ENCODE data around the gene RGL2. TPM values are rescaled to one million over a fixed set of nuclear protein-coding genes. Genes with fewer than 3 reads are reported as not detected.
A peak's percentile ranks its signal among the peaks of the same experiment; 100 is the strongest.

RGL2 gene
- total and polyA plus RNA-seq, 2 of the 13 experiments (the other 11 are each of a cell fraction or from before 2014, with no cell fraction given): 22.9 to 47.4 TPM

DNA sequence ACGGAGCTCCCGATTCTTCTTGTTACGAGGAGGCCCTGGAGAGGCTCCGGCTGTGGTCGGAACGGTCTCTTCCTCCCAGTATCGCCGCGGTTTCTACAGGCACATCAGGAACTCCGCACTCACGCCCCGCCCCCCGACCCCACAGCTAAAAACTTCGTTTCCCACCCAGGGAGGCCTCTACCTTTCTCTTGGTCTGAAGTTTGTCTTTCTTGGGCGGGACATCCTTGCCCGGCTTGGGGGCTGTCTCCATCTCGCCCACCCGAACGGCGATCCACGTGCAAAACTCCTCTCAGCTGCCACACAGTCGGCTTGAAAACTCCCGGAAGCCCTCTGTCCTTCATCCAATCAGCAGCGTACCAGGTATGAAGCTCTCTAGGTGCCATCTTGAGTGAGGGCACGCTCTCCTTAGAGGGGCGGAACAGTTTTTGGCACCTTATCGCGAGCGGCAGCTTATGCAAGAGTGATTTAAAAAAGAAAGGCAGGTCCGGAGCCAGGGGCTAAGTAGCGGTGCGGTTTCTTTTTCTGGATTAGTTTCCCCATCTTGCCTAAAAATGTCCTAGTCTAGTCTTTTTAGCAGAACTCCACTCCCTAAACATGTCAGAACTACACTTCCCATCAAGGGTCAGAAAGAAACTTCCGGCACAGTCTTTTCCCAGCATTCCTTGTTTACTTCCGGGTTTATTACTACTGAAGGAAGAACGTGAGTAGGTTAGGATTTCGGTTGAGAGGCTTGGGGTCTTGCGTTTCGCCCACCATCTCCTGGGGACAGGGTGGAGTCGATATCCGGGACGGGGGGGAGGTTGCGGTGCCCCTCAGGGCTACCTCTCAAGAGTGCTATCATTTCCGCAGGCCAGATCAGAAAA is 9.6 kb downstream of the RGL2 start, which contains the start of the genes PFDN6 and WDR46:
Gene PFDN6, plus strand, starts transcription at position 681 of the 863 bp plus-strand sequence. CDS start 256 bp downstream, outside the sequence.
Gene WDR46, minus strand, starts transcription at position 319 of the 863 bp plus-strand sequence. Its CDS starts 69 bp downstream, at position 250.
- peak within 1 kb of the TSS; percentile 56 for H3K27ac ChIP-seq (ENCODE audit: extremely low read length, insufficient read depth, low read length)
- intact Hi-C loops (cut with micrococcal nuclease; ENCODE audit: unreplicated experiment): loop anchor here (1.0 kb wide), 1 partner anchor 9 kb away; the partner anchor contains the start of gene RGL2
- H4K20me1 ChIP-seq (ENCODE audit: insufficient read depth, low read length): no peaks in the 10 kb centered on the region
- H3K4me2 ChIP-seq (ENCODE audit: low read depth, low read length): peak within 1 kb of the TSS; percentile 99
- FAIRE-seq (peak; percentile 88), ATAC-seq (peak; percentile 97), DNase-seq (ENCODE audit: low spot score) (peak; percentile 95)
- H3K4me1 ChIP-seq (ENCODE audit: insufficient read depth, low read length): peaks cover 22% of the 10 kb centered on the region
- no peaks in the 10 kb centered on the region; a peak in 1 of 5 replicates for H3K27me3 ChIP-seq (ENCODE audit: control insufficient read depth in 1 of 2, insufficient read depth in 2 of 2, low read length in 2 of 2)
- peaks cover 27% of the 10 kb centered on the region for H3K79me2 ChIP-seq (ENCODE audit: insufficient read depth, low read length)
- peaks cover 16 to 49% of the 10 kb centered on the region in 2 experiments for H3K36me3 ChIP-seq (replicated peaks in 1 of 2; ENCODE audit: control insufficient read depth in 1 of 2, insufficient read depth in 2 of 2, low read length in 2 of 2)
- POLR2A ChIA-PET: interaction anchor here (0.7 to 3.4 kb wide), 16 partner anchors 8 to 318 kb away, joined by 3 to 41 read pairs (median 8); partner anchors contain the start of genes B3GALT4, CUTA, HSD17B8 and PHF1
- in situ Hi-C loops (cut with HindIII; ENCODE audit: extremely low pct_ligation_motif_present, low pct_unique_long_range_greater_than_20kb): loop anchor here (25.0 kb wide), 1 partner anchor 123 kb away; the partner anchor contains the start of genes CUTA, PHF1 and SYNGAP1
- peak within 1 kb of the TSS; percentile 97 for H2AFZ ChIP-seq (ENCODE audit: low read length)
- H3K9ac ChIP-seq (ENCODE audit: insufficient read depth, low read depth, low read length): peak within 1 kb of the TSS; percentile 92
- peak within 1 kb of the TSS; percentile 73 to 96 (median 94) for H3K4me3 ChIP-seq (replicated peaks in 1 of 3; ENCODE audit: insufficient read depth in 1 of 3, low read depth in 2 of 3, low read length in 3 of 3)
- 2% methylated on average over 32 of the region's 43 CpGs for WGBS (ENCODE audit: low lambda C conversion rate)
- no peaks in the 10 kb centered on the region for H3K9me3 ChIP-seq (ENCODE audit: low read length)
- CTCF ChIA-PET (ENCODE audit: low intra/inter-chr PET ratio, low total read pairs): interaction anchor here (1.2 kb wide), 1 partner anchor 9 kb away, joined by 3 read pairs; no protein-coding TSS in a partner anchor
- no TSS peak for BruUV-seq (replicated peaks)
- TF ChIP-seq ZNF709 (CRISPR knock-in tag; IDR thresholded peaks at IDR 0.05) (no peak), FOXK2 (IDR thresholded peaks at IDR 0.05) (peak; percentile 97), CHCHD3 (CRISPR knock-in tag; IDR thresholded peaks at IDR 0.05) (no peak), TSC22D2 (CRISPR knock-in tag; IDR thresholded peaks at IDR 0.05; ENCODE audit: borderline replicate concordance) (peak; percentile 40; the same call in 1 of the 2 replicates), KDM5A (IDR thresholded peaks at IDR 0.05; ENCODE audit: borderline replicate concordance, low read length) (peak; percentile 98), FOXC1 (CRISPR knock-in tag; IDR thresholded peaks at IDR 0.05; ENCODE audit: borderline replicate concordance) (peak; percentile 21; the same call in 1 of the 2 replicates), ZNF33B (CRISPR knock-in tag; IDR thresholded peaks at IDR 0.05) (no peak), ZNF17 (CRISPR knock-in tag; IDR thresholded peaks at IDR 0.05) (no peak)
- TF ChIP-seq, protein P1, sequence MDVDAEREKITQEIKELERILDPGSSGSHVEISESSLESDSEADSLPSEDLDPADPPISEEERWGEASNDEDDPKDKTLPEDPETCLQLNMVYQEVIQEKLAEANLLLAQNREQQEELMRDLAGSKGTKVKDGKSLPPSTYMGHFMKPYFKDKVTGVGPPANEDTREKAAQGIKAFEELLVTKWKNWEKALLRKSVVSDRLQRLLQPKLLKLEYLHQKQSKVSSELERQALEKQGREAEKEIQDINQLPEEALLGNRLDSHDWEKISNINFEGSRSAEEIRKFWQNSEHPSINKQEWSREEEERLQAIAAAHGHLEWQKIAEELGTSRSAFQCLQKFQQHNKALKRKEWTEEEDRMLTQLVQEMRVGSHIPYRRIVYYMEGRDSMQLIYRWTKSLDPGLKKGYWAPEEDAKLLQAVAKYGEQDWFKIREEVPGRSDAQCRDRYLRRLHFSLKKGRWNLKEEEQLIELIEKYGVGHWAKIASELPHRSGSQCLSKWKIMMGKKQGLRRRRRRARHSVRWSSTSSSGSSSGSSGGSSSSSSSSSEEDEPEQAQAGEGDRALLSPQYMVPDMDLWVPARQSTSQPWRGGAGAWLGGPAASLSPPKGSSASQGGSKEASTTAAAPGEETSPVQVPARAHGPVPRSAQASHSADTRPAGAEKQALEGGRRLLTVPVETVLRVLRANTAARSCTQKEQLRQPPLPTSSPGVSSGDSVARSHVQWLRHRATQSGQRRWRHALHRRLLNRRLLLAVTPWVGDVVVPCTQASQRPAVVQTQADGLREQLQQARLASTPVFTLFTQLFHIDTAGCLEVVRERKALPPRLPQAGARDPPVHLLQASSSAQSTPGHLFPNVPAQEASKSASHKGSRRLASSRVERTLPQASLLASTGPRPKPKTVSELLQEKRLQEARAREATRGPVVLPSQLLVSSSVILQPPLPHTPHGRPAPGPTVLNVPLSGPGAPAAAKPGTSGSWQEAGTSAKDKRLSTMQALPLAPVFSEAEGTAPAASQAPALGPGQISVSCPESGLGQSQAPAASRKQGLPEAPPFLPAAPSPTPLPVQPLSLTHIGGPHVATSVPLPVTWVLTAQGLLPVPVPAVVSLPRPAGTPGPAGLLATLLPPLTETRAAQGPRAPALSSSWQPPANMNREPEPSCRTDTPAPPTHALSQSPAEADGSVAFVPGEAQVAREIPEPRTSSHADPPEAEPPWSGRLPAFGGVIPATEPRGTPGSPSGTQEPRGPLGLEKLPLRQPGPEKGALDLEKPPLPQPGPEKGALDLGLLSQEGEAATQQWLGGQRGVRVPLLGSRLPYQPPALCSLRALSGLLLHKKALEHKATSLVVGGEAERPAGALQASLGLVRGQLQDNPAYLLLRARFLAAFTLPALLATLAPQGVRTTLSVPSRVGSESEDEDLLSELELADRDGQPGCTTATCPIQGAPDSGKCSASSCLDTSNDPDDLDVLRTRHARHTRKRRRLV (CRISPR knock-in tag; IDR thresholded peaks at IDR 0.05): no peak
- TF ChIP-seq, protein P2, sequence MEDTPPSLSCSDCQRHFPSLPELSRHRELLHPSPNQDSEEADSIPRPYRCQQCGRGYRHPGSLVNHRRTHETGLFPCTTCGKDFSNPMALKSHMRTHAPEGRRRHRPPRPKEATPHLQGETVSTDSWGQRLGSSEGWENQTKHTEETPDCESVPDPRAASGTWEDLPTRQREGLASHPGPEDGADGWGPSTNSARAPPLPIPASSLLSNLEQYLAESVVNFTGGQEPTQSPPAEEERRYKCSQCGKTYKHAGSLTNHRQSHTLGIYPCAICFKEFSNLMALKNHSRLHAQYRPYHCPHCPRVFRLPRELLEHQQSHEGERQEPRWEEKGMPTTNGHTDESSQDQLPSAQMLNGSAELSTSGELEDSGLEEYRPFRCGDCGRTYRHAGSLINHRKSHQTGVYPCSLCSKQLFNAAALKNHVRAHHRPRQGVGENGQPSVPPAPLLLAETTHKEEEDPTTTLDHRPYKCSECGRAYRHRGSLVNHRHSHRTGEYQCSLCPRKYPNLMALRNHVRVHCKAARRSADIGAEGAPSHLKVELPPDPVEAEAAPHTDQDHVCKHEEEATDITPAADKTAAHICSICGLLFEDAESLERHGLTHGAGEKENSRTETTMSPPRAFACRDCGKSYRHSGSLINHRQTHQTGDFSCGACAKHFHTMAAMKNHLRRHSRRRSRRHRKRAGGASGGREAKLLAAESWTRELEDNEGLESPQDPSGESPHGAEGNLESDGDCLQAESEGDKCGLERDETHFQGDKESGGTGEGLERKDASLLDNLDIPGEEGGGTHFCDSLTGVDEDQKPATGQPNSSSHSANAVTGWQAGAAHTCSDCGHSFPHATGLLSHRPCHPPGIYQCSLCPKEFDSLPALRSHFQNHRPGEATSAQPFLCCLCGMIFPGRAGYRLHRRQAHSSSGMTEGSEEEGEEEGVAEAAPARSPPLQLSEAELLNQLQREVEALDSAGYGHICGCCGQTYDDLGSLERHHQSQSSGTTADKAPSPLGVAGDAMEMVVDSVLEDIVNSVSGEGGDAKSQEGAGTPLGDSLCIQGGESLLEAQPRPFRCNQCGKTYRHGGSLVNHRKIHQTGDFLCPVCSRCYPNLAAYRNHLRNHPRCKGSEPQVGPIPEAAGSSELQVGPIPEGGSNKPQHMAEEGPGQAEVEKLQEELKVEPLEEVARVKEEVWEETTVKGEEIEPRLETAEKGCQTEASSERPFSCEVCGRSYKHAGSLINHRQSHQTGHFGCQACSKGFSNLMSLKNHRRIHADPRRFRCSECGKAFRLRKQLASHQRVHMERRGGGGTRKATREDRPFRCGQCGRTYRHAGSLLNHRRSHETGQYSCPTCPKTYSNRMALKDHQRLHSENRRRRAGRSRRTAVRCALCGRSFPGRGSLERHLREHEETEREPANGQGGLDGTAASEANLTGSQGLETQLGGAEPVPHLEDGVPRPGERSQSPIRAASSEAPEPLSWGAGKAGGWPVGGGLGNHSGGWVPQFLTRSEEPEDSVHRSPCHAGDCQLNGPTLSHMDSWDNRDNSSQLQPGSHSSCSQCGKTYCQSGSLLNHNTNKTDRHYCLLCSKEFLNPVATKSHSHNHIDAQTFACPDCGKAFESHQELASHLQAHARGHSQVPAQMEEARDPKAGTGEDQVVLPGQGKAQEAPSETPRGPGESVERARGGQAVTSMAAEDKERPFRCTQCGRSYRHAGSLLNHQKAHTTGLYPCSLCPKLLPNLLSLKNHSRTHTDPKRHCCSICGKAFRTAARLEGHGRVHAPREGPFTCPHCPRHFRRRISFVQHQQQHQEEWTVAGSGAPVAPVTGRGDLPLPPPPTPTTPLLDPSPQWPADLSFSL (CRISPR knock-in tag; IDR thresholded peaks at IDR 0.05): no peak
- TF ChIP-seq, protein P3, sequence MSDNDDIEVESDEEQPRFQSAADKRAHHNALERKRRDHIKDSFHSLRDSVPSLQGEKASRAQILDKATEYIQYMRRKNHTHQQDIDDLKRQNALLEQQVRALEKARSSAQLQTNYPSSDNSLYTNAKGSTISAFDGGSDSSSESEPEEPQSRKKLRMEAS (IDR thresholded peaks at IDR 0.05): peak; percentile 95

Measured in HepG2 (cell line).